ENCODE measurements around the gene ACTR6. TPM values are rescaled to one million over a fixed set of nuclear protein-coding genes. Genes with fewer than 3 reads are reported as not detected.

Gene ACTR6
- total and polyA plus RNA-seq, 2 experiments from 2014 or later: 25.1 to 29.7 TPM

- Histone ChIP-seq H3K4me2 (ENCODE audit: unreplicated experiment) (peak overlapping the region; percentile 84), H3K4me3 (peak overlapping the region; percentile 93), H4K20me1 (ENCODE audit: insufficient read depth) (no peaks in the 10 kb centered on the region), H3K27me3 (replicated peaks; ENCODE audit: insufficient read depth) (no peaks in the 10 kb centered on the region), H3K4me1 (ENCODE audit: insufficient read depth) (peaks cover 16% of the 10 kb centered on the region), H3K9me2 (ENCODE audit: insufficient read depth) (no peaks in the 10 kb centered on the region), H3K79me2 (ENCODE audit: insufficient read depth) (peaks cover 35% of the 10 kb centered on the region), H3K27ac (peak overlapping the region; percentile 85), H2AFZ (peak overlapping the region; percentile 99), H3K9me3 (ENCODE audit: low read depth) (no peaks in the 10 kb centered on the region), H3K36me3 (ENCODE audit: low read depth) (no peaks in the 10 kb centered on the region), H3F3A (ENCODE audit: insufficient read depth) (peaks cover 14% of the 10 kb centered on the region), H3K9ac (peak overlapping the region; percentile 95)
- WGBS, 2 experiments (ENCODE audit: low coverage in 1 of 2, low lambda C conversion rate in 2 of 2, missing lambda C conversion rate in 2 of 2): 44 to 46% methylated on average over 11 of the region's 11 CpGs
- TF ChIP-seq EZH2 (IDR thresholded peaks at IDR 0.05; ENCODE audit: insufficient read depth, poor library complexity, severe bottlenecking) (no peak), EZH2phosphoT487 (IDR thresholded peaks at IDR 0.05; ENCODE audit: insufficient read depth, low read depth) (no peak)
- in situ Hi-C loops (cut with MboI): no loop called here
- peak; percentile 14 for DNase-seq
Observed at GRCh38 chr12:100265732-100266584, 65.3 kb downstream of the ACTR6 start.

DNA sequence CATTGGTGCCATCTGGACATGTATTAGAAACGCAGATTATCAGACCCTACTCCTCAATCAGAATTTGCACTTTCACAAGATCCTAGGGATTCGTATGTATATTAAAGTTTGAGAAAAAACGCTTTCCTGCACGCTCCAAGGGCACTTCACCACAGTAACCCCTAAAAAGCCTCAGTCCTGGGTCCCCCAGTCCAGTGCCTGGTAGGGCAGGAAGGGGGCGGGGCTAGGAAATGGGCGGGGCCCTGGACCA is 65.9 kb downstream of the ACTR6 start:
- TF ChIP-seq EZH2phosphoT487 (IDR thresholded peaks at IDR 0.05; ENCODE audit: insufficient read depth, low read depth) (no peak), EZH2 (IDR thresholded peaks at IDR 0.05; ENCODE audit: insufficient read depth, poor library complexity, severe bottlenecking) (no peak)
- WGBS, 2 experiments (ENCODE audit: low coverage in 1 of 2, low lambda C conversion rate in 2 of 2, missing lambda C conversion rate in 2 of 2): 0 to 2% methylated on average over 5 to 6 of the region's 6 CpGs
- peak overlapping the region; percentile 84 for H3K4me2 ChIP-seq (ENCODE audit: unreplicated experiment)
- peaks cover 20% of the 10 kb centered on the region for H3K4me1 ChIP-seq (ENCODE audit: insufficient read depth)
- in situ Hi-C loops (cut with MboI): no loop called here
- H3K27ac ChIP-seq: peak overlapping the region; percentile 85
- H3K36me3 ChIP-seq (ENCODE audit: low read depth): no peaks in the 10 kb centered on the region
- H3K9ac ChIP-seq: peak overlapping the region; percentile 95
- no peaks in the 10 kb centered on the region for H3K27me3 ChIP-seq (replicated peaks; ENCODE audit: insufficient read depth)
- peak overlapping the region; percentile 93 for H3K4me3 ChIP-seq
- H3F3A ChIP-seq (ENCODE audit: insufficient read depth): peaks cover 14% of the 10 kb centered on the region
- no peaks in the 10 kb centered on the region for H4K20me1 ChIP-seq (ENCODE audit: insufficient read depth)
- H3K9me3 ChIP-seq (ENCODE audit: low read depth): no peaks in the 10 kb centered on the region
- DNase-seq: no peak
- no peaks in the 10 kb centered on the region for H3K9me2 ChIP-seq (ENCODE audit: insufficient read depth)
- peaks cover 41% of the 10 kb centered on the region for H3K79me2 ChIP-seq (ENCODE audit: insufficient read depth)
- peak overlapping the region; percentile 99 for H2AFZ ChIP-seq

DNA sequence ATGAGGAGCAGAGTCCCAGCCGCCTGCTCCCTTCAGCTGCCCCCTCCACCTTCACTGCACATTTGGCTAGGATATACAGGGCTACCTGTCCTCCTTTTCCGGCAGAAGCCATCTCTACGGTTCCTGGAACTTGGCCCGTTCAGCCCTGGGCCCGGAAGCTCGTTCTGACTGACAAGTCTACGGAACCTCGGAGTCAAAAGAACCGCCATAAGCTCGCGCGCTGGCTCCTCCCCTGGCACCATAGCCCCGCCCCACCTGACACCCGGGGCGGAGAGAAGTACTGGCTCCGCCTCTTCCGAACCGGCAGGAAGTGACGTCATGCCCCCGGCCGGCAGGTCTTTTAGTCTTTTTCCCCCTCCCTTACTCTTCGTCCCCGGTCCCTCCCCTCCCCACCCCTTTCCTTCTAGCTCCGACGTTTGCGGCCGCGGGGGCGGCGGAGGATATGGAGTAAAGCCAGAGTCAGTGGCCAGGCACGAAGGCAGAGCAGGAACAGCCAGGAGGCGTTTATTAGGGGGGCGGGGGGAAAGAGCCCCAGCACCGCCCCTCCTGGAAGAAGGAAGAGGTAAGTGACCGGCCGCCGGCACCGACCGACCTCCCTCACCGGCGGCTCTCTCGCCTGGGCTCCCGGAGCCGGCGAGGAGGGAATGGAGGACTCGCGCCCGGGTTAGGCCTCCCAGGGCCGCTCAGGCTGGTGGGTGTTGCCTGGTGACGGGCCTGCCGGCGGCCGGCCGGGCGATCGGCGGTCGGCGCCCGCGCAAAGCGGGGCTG is 66.4 kb downstream of the ACTR6 start, which contains the start of the genes DEPDC4 and SCYL2:
Gene DEPDC4 (minus strand): TSS at position 245 of the 768 bp plus-strand sequence. CDS start 3 bp downstream, at position 242.
Gene SCYL2 (plus strand): TSS at position 343 of the 768 bp plus-strand sequence. CDS start 15,794 bp downstream, outside the sequence.
- Histone ChIP-seq H3K4me1 (ENCODE audit: insufficient read depth) (peaks cover 21% of the 10 kb centered on the region), H3K36me3 (ENCODE audit: low read depth) (no peaks in the 10 kb centered on the region), H3K4me2 (ENCODE audit: unreplicated experiment) (peak within 1 kb of the TSS; percentile 99), H3K27me3 (replicated peaks; ENCODE audit: insufficient read depth) (no peaks in the 10 kb centered on the region), H3F3A (ENCODE audit: insufficient read depth) (peaks cover 14% of the 10 kb centered on the region), H3K4me3 (peak within 1 kb of the TSS; percentile 93), H2AFZ (peak within 1 kb of the TSS; percentile 99), H3K79me2 (ENCODE audit: insufficient read depth) (peaks cover 46% of the 10 kb centered on the region), H3K9ac (peak within 1 kb of the TSS; percentile 95), H3K9me2 (ENCODE audit: insufficient read depth) (no peaks in the 10 kb centered on the region), H4K20me1 (ENCODE audit: insufficient read depth) (0 out of 2 replicates have a peak, but pooled peaks cover 3% of the 10 kb centered on the region), H3K9me3 (ENCODE audit: low read depth) (no peaks in the 10 kb centered on the region), H3K27ac (peak within 1 kb of the TSS; percentile 85)
- in situ Hi-C loops (cut with MboI): no loop called here
- TF ChIP-seq EZH2 (IDR thresholded peaks at IDR 0.05; ENCODE audit: insufficient read depth, poor library complexity, severe bottlenecking): no peak
- 1% methylated on average over 45 to 49 of the region's 62 CpGs for WGBS, 2 experiments (ENCODE audit: low coverage in 1 of 2, low lambda C conversion rate in 2 of 2, missing lambda C conversion rate in 2 of 2)
- peak; percentile 99 for DNase-seq

GRCh38 chr12:100267603-100268281 is 67.1 kb downstream of the ACTR6 start:
- Histone ChIP-seq H3K4me3 (peak overlapping the region; percentile 93), H3K27ac (peak overlapping the region; percentile 85), H3K9ac (peak overlapping the region; percentile 95), H3K9me2 (ENCODE audit: insufficient read depth) (no peaks in the 10 kb centered on the region), H3F3A (ENCODE audit: insufficient read depth) (peaks cover 14% of the 10 kb centered on the region), H3K27me3 (replicated peaks; ENCODE audit: insufficient read depth) (no peaks in the 10 kb centered on the region), H3K36me3 (ENCODE audit: low read depth) (no peaks in the 10 kb centered on the region), H3K79me2 (ENCODE audit: insufficient read depth) (peaks cover 53% of the 10 kb centered on the region), H3K4me1 (ENCODE audit: insufficient read depth) (peaks cover 21% of the 10 kb centered on the region), H3K9me3 (ENCODE audit: low read depth) (no peaks in the 10 kb centered on the region), H4K20me1 (ENCODE audit: insufficient read depth) (0 out of 2 replicates have a peak, but pooled peaks cover 3% of the 10 kb centered on the region), H2AFZ (peak overlapping the region; percentile 99), H3K4me2 (ENCODE audit: unreplicated experiment) (peak overlapping the region; percentile 99)
- peak; percentile 69 for DNase-seq
- in situ Hi-C loops (cut with MboI): no loop called here
- no peak for TF ChIP-seq EZH2phosphoT487 (IDR thresholded peaks at IDR 0.05; ENCODE audit: insufficient read depth, low read depth)
- no peak for TF ChIP-seq EZH2 (IDR thresholded peaks at IDR 0.05; ENCODE audit: insufficient read depth, poor library complexity, severe bottlenecking)
- WGBS, 2 experiments (ENCODE audit: low coverage in 1 of 2, low lambda C conversion rate in 2 of 2, missing lambda C conversion rate in 2 of 2): 2 to 4% methylated on average over 27 to 33 of the region's 33 CpGs

All from GM23248 (cell line).